Cardiac muscle cell (in vitro differentiated cells and primary cell): ENCODE results near the gene ALDOC. TPM values are rescaled to one million over a fixed set of nuclear protein-coding genes. Genes with fewer than 3 reads are reported as not detected.

Experiments used
- DNase-seq, 2 donors: peaks; one replicate each; pipeline versions ENCODE4 v3.0.0 to v3.0.0-alpha.2; 2010 to 2017; ENCODE audit warnings: low read depth in 1 of 2, low spot score in 1 of 2
- H3K27ac ChIP-seq: fragments of 200-600 bp; sonication (generic); 2 replicates; pipeline ENCODE4 v1.5.1; 2016
- H3K27me3 ChIP-seq: fragments of 200-600 bp; sonication (generic); 2 replicates; pipeline ENCODE4 v1.6.0; 2016; ENCODE audit warnings: control low read depth
- H3K36me3 ChIP-seq: fragments of 200-600 bp; sonication (generic); 2 replicates; pipeline ENCODE4 v1.5.1; 2016; ENCODE audit warnings: control low read depth
- H3K4me1 ChIP-seq: fragments of 200-600 bp; sonication (generic); 2 replicates; pipeline ENCODE4 v1.8.1; 2017; ENCODE audit warnings: low read depth, mild to moderate bottlenecking, mixed run types
- H3K4me3 ChIP-seq: fragments of 200-600 bp; sonication (generic); 2 replicates; pipeline ENCODE4 v1.5.1; 2016; ENCODE audit warnings: mild to moderate bottlenecking
- H3K9me3 ChIP-seq: fragments of 200-600 bp; sonication (generic); 2 replicates; pipeline ENCODE4 v1.5.1; 2017; ENCODE audit warnings: low read depth, mild to moderate bottlenecking, control low read depth
- polyA plus RNA-seq: library from polyadenylated mRNA; unstranded; fragments of >200 nt; fragmentation: Nextera tagmentation; extraction: Ambion mirVana; gene quantifications from 2 replicates; pipeline ENCODE4 v1.2.1, GENCODE V29; 2016
- total RNA-seq: library from RNA; depleted of rRNA; stranded (reverse); fragments of >200 nt; gene quantifications from 2 replicates; pipeline ENCODE4 v1.2.3, GENCODE V29; 2016
- TF ChIP-seq, protein P1 (sequence below): IDR thresholded peaks from 2 replicates; pipeline ENCODE4 v1.5.1; 2012; ENCODE audit warnings: low read depth, mild to moderate bottlenecking, low read length

ALDOC gene
- total and polyA plus RNA-seq, 2 experiments from 2014 or later = 177 to 183 TPM

DNA sequence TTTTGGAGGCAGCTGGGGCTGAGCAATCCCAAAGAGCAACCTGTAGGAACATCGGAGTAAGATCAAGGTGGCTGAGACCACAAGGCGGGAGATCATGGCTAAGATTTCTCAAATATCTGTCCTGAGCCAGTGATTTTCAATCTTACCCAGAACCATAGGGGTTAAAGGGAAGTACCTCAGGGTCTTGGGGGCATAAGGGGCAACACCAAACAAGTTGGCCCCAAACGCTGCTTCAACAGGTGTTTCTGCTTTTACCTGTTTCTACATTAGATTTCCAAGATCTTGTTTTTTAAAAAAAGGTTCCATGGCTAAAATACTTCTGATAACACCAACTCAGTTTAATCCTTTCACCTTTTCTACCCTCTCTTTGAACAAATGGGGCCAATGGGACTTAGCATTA, 21.7 kb downstream of the ALDOC start:
- Histone ChIP-seq H3K36me3 (peaks cover 29% of the 10 kb centered on the region), H3K27me3 (no peaks in the 10 kb centered on the region), H3K27ac (no peak overlapping the region), H3K4me1 (peaks cover 4% of the 10 kb centered on the region), H3K4me3 (no peak overlapping the region), H3K9me3 (no peaks in the 10 kb centered on the region)
- TF ChIP-seq, protein P1, sequence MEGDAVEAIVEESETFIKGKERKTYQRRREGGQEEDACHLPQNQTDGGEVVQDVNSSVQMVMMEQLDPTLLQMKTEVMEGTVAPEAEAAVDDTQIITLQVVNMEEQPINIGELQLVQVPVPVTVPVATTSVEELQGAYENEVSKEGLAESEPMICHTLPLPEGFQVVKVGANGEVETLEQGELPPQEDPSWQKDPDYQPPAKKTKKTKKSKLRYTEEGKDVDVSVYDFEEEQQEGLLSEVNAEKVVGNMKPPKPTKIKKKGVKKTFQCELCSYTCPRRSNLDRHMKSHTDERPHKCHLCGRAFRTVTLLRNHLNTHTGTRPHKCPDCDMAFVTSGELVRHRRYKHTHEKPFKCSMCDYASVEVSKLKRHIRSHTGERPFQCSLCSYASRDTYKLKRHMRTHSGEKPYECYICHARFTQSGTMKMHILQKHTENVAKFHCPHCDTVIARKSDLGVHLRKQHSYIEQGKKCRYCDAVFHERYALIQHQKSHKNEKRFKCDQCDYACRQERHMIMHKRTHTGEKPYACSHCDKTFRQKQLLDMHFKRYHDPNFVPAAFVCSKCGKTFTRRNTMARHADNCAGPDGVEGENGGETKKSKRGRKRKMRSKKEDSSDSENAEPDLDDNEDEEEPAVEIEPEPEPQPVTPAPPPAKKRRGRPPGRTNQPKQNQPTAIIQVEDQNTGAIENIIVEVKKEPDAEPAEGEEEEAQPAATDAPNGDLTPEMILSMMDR = no peak
- DNase-seq = no peak

DNA sequence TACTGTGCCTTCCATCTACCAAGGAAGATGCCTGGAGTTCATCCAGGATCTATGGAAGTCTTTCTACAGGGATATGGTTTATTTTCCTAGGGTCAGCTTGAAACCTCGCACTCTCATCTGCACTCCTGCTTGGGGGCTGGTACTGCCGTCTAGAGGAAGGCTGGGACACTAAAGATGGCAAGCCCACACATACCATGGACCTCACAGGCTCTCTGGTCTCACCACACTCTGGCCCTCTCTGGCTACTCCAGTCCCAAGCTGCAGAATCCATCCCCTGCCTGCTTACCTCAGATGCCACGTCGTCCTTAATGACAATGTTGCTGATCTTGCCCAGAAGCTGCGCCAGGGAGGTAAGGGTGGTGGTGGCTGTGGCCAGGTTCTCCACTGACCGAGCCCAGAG, 22.1 kb downstream of the ALDOC start:
- Histone ChIP-seq H3K9me3 (no peaks in the 10 kb centered on the region), H3K4me3 (no peak overlapping the region), H3K36me3 (peaks cover 29% of the 10 kb centered on the region), H3K4me1 (peaks cover 4% of the 10 kb centered on the region), H3K27ac (no peak overlapping the region), H3K27me3 (no peaks in the 10 kb centered on the region)
- no peak for DNase-seq
- TF ChIP-seq, protein P1 = no peak

DNA sequence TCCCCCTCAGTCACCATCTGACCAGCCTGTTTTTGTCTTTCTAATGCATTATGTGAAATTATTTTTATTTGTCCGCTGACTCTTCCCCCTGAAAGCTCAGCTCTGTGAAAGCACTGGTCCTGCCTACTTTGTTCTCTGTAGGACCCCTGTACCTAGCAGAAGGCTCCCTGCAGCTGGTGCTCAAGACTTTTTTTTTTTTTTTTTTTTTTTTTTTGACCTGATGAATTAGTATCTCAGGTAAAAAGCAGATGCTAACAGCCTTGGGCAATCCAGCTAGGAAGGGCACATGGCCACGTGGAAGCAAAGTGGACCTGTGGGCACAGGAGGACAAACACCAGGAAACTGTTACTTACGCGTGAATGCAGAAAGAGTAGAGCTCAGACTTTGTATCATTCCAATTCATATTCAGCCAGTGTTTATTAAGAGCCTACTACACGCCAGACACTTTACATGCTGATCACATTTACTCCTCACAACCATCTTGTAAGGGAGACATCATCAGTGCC, 23.6 kb downstream of the ALDOC start:
- H3K4me1 ChIP-seq = peaks cover 4% of the 10 kb centered on the region
- no peak for DNase-seq
- TF ChIP-seq, protein P1 = no peak
- no peak overlapping the region for H3K27ac ChIP-seq
- no peaks in the 10 kb centered on the region for H3K27me3 ChIP-seq
- H3K9me3 ChIP-seq = no peaks in the 10 kb centered on the region
- peaks cover 27% of the 10 kb centered on the region for H3K36me3 ChIP-seq
- H3K4me3 ChIP-seq = peak overlapping the region; percentile 71

DNA sequence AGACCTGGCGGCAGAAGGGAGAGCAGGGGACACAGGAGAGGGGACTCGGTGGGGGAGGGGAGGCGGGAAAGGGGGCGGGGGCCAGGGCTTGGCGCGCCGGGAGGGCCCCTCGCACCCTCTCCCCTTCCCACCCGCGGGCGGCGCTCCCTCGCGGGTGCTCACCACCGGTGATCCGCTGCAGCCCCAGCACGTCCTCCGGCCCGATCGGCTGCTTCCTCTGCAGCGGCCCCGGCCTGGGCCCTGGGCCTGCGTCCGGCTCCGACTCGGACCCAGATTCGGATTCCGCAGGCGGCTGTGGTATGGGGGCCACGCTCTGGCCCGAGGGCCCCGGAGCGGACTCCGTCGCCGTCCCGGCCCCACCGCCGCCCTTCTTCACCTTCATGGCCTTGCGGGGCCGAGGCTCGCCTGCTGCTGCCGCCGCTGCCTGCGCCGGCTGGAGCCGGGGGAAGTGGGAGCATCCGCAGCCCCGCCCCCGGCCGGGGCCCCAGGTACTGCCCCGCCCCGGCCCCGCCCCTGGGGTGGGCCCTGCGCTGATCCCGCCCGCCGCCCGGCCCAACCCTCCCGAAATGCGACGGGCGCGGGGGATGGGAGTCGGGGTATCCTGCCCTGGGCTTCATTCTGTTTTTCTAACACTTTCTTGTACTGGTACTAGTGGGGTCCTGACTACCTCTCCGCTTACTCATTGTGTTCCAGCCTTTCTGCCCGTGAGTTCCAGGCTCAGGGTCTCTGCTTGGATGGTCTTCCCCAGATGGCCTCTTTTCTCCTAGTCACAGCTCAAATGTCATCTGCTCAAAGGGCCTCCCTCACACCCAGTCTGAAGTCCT, 24.3 kb downstream of the ALDOC start, which contains the start of gene UNC119:
TSS of gene UNC119 (minus strand) at position 449 of the 824 bp plus-strand sequence. CDS start at position 382, 67 bp downstream.
- Histone ChIP-seq H3K27me3 (no peaks in the 10 kb centered on the region), H3K4me3 (peak within 1 kb of the TSS; percentile 71), H3K36me3 (peaks cover 24% of the 10 kb centered on the region), H3K9me3 (no peaks in the 10 kb centered on the region), H3K27ac (peak within 1 kb of the TSS; percentile 45), H3K4me1 (peaks cover 4% of the 10 kb centered on the region)
- peak; percentile 73 to 92 for DNase-seq
- TF ChIP-seq, protein P1 = no peak

DNA sequence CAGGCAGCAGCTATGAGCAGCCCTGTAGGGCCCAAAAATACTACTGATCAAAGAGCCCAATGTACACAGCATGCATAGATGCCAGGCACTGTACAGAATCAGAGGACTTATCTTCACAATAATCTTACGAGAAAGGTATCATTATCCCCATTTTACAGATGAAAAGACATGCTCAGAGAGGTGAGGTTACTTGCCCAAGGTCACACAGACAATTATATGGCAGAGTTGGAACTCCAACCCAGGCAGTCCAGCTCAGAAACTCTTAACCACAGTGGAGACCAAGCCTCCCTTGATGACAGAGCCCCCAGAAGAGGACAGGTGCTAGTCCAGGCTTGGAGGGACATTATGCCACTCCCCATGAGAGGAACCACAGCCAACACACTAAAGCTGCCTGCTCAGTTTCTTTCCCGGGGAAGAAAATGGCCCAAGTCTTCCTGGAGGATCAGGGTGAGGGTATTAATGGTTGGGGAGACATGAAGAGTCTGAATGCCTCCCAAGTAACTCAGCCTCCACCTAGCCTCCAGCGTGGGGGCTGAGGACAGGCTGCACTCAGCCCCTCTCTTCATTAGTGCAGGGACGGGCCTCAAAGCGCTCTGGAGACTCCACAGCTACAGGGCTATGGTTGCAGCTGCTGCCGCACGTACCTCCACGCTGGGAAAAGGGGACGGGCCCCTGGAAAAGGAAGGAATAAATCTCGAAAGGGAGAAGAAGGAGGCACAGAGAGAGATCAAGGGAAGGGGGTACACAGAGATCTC, 25.1 kb downstream of the ALDOC start:
- no peaks in the 10 kb centered on the region for H3K9me3 ChIP-seq
- no peaks in the 10 kb centered on the region for H3K27me3 ChIP-seq
- TF ChIP-seq, protein P1 = no peak
- peak; percentile 16 to 49 for DNase-seq
- peak overlapping the region; percentile 71 for H3K4me3 ChIP-seq
- peaks cover 29% of the 10 kb centered on the region for H3K36me3 ChIP-seq
- peak overlapping the region; percentile 45 for H3K27ac ChIP-seq
- H3K4me1 ChIP-seq = peaks cover 4% of the 10 kb centered on the region
